Sciatic nerve (tissue), 2 donors: ENCODE measurements around the gene OVOL2. TPM values are rescaled to one million over a fixed set of nuclear protein-coding genes. Genes with fewer than 3 reads are reported as not detected.
"Not testable (repeated sequence)": the region's sequence is repeated elsewhere in the genome, so short reads cannot be mapped to it uniquely, and the experiment has no call there.

Source experiments
- ATAC-seq: fragments of 200-7000 bp; cut with Tn5 transposase; one replicate; pipeline ENCODE4 v1.9.1; 2020; ENCODE audit warnings: mild to moderate bottlenecking, moderate library complexity
- DNase-seq: peaks from one replicate; pipeline ENCODE4 v3.0.0-alpha.2; 2020; ENCODE audit warnings: low spot score
- intact Hi-C: fragments of 100-400 bp; cut with DNase I; formaldehyde crosslinking; loops from one replicate; pipeline ENCODE4 v1.14.2; 2022
- total RNA-seq: library from RNA; stranded (reverse); fragmentation: NEBNext Ultra II Directional; extraction: Animal tissue kit (Norgen Biotek cat#: 25700); gene quantifications from one replicate; pipeline ENCODE4 v1.2.1, GENCODE V29; 2021
- donor health status: DM: no; HTN: no; CAD: no.
- donor health status: DM: no; HTN: no; CAD: no.

OVOL2 gene
- total RNA-seq, 1 donor from 2014 or later = not detected

GRCh38 chr20:18059603-18060002, 1.9 kb upstream of the OVOL2 start:
- intact Hi-C loops = no loop called here
- ATAC-seq (no peak), DNase-seq (no peak)

- intact Hi-C loops = no loop called here
- DNase-seq = no peak
- no peak for ATAC-seq
These were observed 1.1 kb upstream of the OVOL2 start for GRCh38 chr20:18058661-18059467.

GRCh38 chr20:18057994-18058349, 256 bp upstream of the OVOL2 start:
- DNase-seq = no peak
- ATAC-seq = no peak
- intact Hi-C loops = no loop called here

- intact Hi-C loops = no loop called here
- ATAC-seq (no peak), DNase-seq (no peak)
These were observed 1.3 kb downstream of the OVOL2 start for GRCh38 chr20:18056174-18057100.

GRCh38 chr20:18055261-18055660, 2.5 kb downstream of the OVOL2 start:
- intact Hi-C loops = no loop called here
- no peak for DNase-seq
- no peak for ATAC-seq

GRCh38 chr20:18052856-18053255, 4.9 kb downstream of the OVOL2 start:
- ATAC-seq = no peak
- no peak for DNase-seq
- intact Hi-C loops = no loop called here

- ATAC-seq (no peak), DNase-seq (no peak)
- intact Hi-C loops = no loop called here
These were observed 7.1 kb downstream of the OVOL2 start for GRCh38 chr20:18050628-18051027.

GRCh38 chr20:18048176-18048575, 9.5 kb downstream of the OVOL2 start:
- no peak for DNase-seq
- intact Hi-C loops = no loop called here
- no peak for ATAC-seq

GRCh38 chr20:18046535-18046934, 11.2 kb downstream of the OVOL2 start:
- DNase-seq (no peak), ATAC-seq (no peak)
- intact Hi-C loops = no loop called here

- intact Hi-C loops = no loop called here
- DNase-seq (no peak), ATAC-seq (no peak)
These were observed 15.5 kb downstream of the OVOL2 start for GRCh38 chr20:18042229-18042628.

GRCh38 chr20:18041462-18041861, 16.3 kb downstream of the OVOL2 start:
- ATAC-seq = no peak
- intact Hi-C loops = no loop called here
- no peak for DNase-seq

GRCh38 chr20:18039063-18039462, 18.7 kb downstream of the OVOL2 start:
- no peak for ATAC-seq
- DNase-seq = no peak
- intact Hi-C loops = loop anchor here (1.0 kb wide), 1 partner anchor 48 kb away; no protein-coding TSS in a partner anchor

- intact Hi-C loops = no loop called here
- DNase-seq = no peak
- ATAC-seq = no peak
These were observed 23.7 kb downstream of the OVOL2 start for GRCh38 chr20:18034039-18034438.

GRCh38 chr20:18032977-18033892, 24.5 kb downstream of the OVOL2 start:
- no peak for DNase-seq
- no peak for ATAC-seq
- intact Hi-C loops = no loop called here

GRCh38 chr20:18031888-18032509, 25.7 kb downstream of the OVOL2 start:
- DNase-seq (no peak), ATAC-seq (no peak)
- intact Hi-C loops = no loop called here

- DNase-seq (no peak), ATAC-seq (no peak)
- intact Hi-C loops = no loop called here
These were observed 26.7 kb downstream of the OVOL2 start for GRCh38 chr20:18031050-18031449.

GRCh38 chr20:18030020-18030419, 27.7 kb downstream of the OVOL2 start:
- DNase-seq = no peak
- intact Hi-C loops = no loop called here
- ATAC-seq = no peak

GRCh38 chr20:18027011-18027410, 30.7 kb downstream of the OVOL2 start:
- DNase-seq, intact Hi-C loops, ATAC-seq: not testable (repeated sequence)
